ENCODE data around the gene PSD2. TPM values are rescaled to one million over a fixed set of nuclear protein-coding genes. Genes with fewer than 3 reads are reported as not detected.
A peak's percentile ranks its signal among the peaks of the same experiment; 100 is the strongest.

PSD2 gene
- polyA plus RNA-seq, 3 donors = not detected

GRCh38 chr5:139751236-139751635 lies 44.4 kb upstream of the PSD2 start:
- no peak for TF ChIP-seq CTCF (IDR thresholded peaks at IDR 0.05)
- H3K27ac ChIP-seq (ENCODE audit: low read depth in 1 of 2, low read length in 2 of 2) = no peak overlapping the region
- no peaks in the 10 kb centered on the region for H3K79me2 ChIP-seq (ENCODE audit: insufficient read depth, low read length)
- Mint-ChIP-seq H3K4me3 (peak overlapping the region in 1 of 2 donors; percentile 35), H3K27ac (no peak overlapping the region), H3K36me3 (peaks cover 3 to 7% of the 10 kb centered on the region in 2 donors), H3K27me3 (ENCODE audit: low read depth in 3 of 3) (peaks cover 89 to 98% (median 95%) of the 10 kb centered on the region in 3 donors), H3K9me3 (peaks cover 0 to 26% (median 15%) of the 10 kb centered on the region in 7 donors), H3K4me1 (peaks cover 27% of the 10 kb centered on the region)
- DNase-seq = no peak
- peaks cover 54 to 94% of the 10 kb centered on the region in 2 donors for H3K27me3 ChIP-seq (ENCODE audit: control insufficient read depth in 2 of 2, insufficient read depth in 2 of 2, low read length in 2 of 2)
- H2AFZ ChIP-seq (ENCODE audit: insufficient read depth, low read depth, low read length, poor library complexity, severe bottlenecking) = no peak overlapping the region
- H3K9ac ChIP-seq (ENCODE audit: insufficient read depth, low read length, poor library complexity, severe bottlenecking) = no peak overlapping the region
- no peaks in the 10 kb centered on the region for H4K20me1 ChIP-seq (ENCODE audit: insufficient read depth, low read length)
- H3K9me3 ChIP-seq (replicated peaks in 1 of 2; ENCODE audit: control insufficient read depth in 1 of 2, insufficient read depth in 1 of 2, low read length in 2 of 2) = peaks cover 0 to 33% of the 10 kb centered on the region in 2 donors
- 89% methylated on average over 1 of the region's 1 CpG for whole genome bisulfite sequencing (ENCODE audit: insufficient coverage)
- H3K4me1 ChIP-seq (ENCODE audit: control insufficient read depth in 1 of 2, insufficient read depth in 2 of 2, low read length in 2 of 2) = peaks cover 17 to 18% of the 10 kb centered on the region in 2 donors
- H3K4me3 ChIP-seq (replicated peaks in 1 of 3; ENCODE audit: low read depth in 2 of 3, low read length in 3 of 3) = no peak overlapping the region
- intact Hi-C loops (cut with micrococcal nuclease) = no loop called here
- no peak overlapping the region for H3K4me2 ChIP-seq (replicated peaks; ENCODE audit: extremely low read depth, low read length, poor library complexity, severe bottlenecking)
- H3K36me3 ChIP-seq (replicated peaks in 1 of 2; ENCODE audit: control insufficient read depth in 1 of 2, insufficient read depth in 2 of 2, low read length in 2 of 2) = no peaks in the 10 kb centered on the region

- 55% methylated on average over 15 of the region's 16 CpGs for WGBS (ENCODE audit: insufficient coverage)
Measured at GRCh38 chr5:139752506-139753473, 42.8 kb upstream of the PSD2 start.

More at GRCh38 chr5:139752506-139753473, 42.8 kb upstream of the PSD2 start:
- intact Hi-C loops (cut with micrococcal nuclease) = no loop called here
- no peak overlapping the region for H3K27ac Mint-ChIP-seq
- peak overlapping the region in 1 of 2 donors; percentile 61 for H3K4me3 Mint-ChIP-seq
- no peak overlapping the region for H2AFZ ChIP-seq (ENCODE audit: insufficient read depth, low read depth, low read length, poor library complexity, severe bottlenecking)
- H3K36me3 ChIP-seq (replicated peaks in 1 of 2; ENCODE audit: control insufficient read depth in 1 of 2, insufficient read depth in 2 of 2, low read length in 2 of 2) = no peaks in the 10 kb centered on the region
- no peak overlapping the region for H3K9ac ChIP-seq (ENCODE audit: insufficient read depth, low read length, poor library complexity, severe bottlenecking)
- DNase-seq = no peak
- peaks cover 0 to 37% of the 10 kb centered on the region in 2 donors for H3K9me3 ChIP-seq (replicated peaks in 1 of 2; ENCODE audit: control insufficient read depth in 1 of 2, insufficient read depth in 1 of 2, low read length in 2 of 2)
- peaks cover 0 to 14% (median 9%) of the 10 kb centered on the region in 7 donors for H3K9me3 Mint-ChIP-seq
- no peak for TF ChIP-seq CTCF (IDR thresholded peaks at IDR 0.05)
- peaks cover 0 to 4% of the 10 kb centered on the region in 2 donors for H3K36me3 Mint-ChIP-seq
- no peaks in the 10 kb centered on the region for H3K79me2 ChIP-seq (ENCODE audit: insufficient read depth, low read length)
- H3K4me1 Mint-ChIP-seq = peaks cover 13% of the 10 kb centered on the region
- H4K20me1 ChIP-seq (ENCODE audit: insufficient read depth, low read length) = no peaks in the 10 kb centered on the region
- H3K4me3 ChIP-seq (replicated peaks in 1 of 3; ENCODE audit: low read depth in 2 of 3, low read length in 3 of 3) = no peak overlapping the region
- no peak overlapping the region for H3K4me2 ChIP-seq (replicated peaks; ENCODE audit: extremely low read depth, low read length, poor library complexity, severe bottlenecking)
- H3K4me1 ChIP-seq (ENCODE audit: control insufficient read depth in 1 of 2, insufficient read depth in 2 of 2, low read length in 2 of 2) = peaks cover 1 to 3% of the 10 kb centered on the region in 2 donors
- H3K27ac ChIP-seq (ENCODE audit: low read depth in 1 of 2, low read length in 2 of 2) = no peak overlapping the region
- H3K27me3 ChIP-seq (ENCODE audit: control insufficient read depth in 2 of 2, insufficient read depth in 2 of 2, low read length in 2 of 2) = peaks cover 49 to 94% of the 10 kb centered on the region in 2 donors
- H3K27me3 Mint-ChIP-seq (ENCODE audit: low read depth in 3 of 3) = peaks cover 89 to 98% (median 95%) of the 10 kb centered on the region in 3 donors
